COLO668 (cell line): ENCODE data around the gene SVEP1.

Experiments used
- DNase-seq: peaks from one replicate; lab custom pipeline; 2025; ENCODE audit not compliant: unreplicated experiment; lab: John Stamatoyannopoulos, UW

The SVEP1 gene

DNA sequence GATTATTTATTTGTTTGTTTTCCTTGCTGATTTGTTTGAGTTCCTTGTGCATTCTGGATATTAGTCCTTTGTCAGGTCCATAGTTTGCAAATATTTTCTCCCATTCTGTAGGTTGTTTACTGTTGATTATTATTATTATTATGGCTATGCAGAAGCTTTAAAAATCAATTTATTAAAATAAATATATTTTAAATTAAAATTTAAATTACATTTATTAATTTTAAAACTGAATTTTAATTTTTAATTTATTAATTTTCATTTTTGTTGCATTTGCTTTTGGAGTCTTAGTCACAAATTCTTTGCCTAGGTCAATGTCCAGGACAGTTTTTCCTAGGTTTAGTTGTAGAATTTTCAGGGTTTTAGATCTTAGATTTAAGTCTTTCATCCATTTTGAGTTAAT lies 50.9 kb downstream of the SVEP1 start:
- DNase-seq: no peak

GRCh38 chr9:110526426-110526825 lies 53.1 kb downstream of the SVEP1 start:
- no peak for DNase-seq

DNA sequence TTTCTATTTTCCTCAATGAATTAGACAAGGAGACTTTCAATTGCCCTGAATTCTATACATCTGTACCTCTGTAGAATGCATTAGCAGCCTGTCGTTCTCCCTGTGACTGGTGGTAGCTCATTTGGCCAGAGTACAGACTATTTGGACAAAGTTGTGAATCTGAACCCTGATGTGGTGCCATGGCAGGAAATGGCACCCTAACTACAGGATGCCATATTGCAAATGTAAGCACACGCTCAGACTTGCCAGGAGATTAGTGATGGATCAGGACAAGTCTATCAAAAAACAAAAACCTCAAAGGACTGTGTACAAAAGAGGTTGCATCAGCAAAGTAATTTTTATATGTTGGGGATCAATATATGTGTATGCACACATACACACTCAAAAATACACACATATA lies 58.3 kb downstream of the SVEP1 start:
- DNase-seq: no peak

GRCh38 chr9:110520120-110520701 lies 59.3 kb downstream of the SVEP1 start:
- no peak for DNase-seq

DNA sequence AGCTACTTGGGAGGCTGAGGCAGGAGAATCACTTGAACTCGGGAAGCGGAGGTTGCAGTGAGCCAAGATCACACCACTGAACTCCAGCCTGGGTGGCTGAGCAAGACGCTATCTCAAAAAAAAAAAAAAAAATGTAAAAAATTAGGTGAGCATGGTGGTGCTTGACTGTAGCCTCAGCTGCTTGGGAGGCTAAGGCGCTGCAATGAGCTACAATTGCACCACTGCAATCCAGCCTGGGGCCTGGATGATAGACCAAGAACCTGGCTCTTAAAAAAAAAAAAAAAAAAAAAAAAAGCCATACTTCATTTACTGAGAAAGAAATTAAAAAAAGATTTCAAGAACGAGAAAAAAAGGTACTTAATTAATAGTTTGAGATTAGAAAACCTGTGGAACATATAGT lies 62.1 kb downstream of the SVEP1 start:
- DNase-seq: no peak

DNA sequence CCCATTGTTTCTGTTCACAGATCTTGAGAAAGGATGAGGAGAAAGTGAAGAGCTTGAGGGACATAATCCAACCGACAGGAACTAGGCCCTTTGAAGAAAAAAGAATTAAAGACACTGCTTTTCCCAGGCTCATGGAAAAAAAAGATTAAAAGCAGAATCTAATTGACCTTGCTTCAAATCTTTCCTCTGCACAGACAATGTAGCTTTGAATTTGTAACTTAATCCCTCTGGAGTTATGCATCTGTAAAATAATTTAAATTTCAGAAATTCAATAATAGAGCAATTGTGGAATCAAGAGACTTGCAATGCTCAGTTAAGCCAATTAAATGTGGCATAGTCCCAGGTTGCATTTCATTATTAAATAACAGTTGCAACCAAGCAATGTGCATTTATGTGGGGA lies 64.6 kb downstream of the SVEP1 start:
- DNase-seq: no peak

GRCh38 chr9:110512817-110513216 lies 66.7 kb downstream of the SVEP1 start:
- DNase-seq: no peak

DNA sequence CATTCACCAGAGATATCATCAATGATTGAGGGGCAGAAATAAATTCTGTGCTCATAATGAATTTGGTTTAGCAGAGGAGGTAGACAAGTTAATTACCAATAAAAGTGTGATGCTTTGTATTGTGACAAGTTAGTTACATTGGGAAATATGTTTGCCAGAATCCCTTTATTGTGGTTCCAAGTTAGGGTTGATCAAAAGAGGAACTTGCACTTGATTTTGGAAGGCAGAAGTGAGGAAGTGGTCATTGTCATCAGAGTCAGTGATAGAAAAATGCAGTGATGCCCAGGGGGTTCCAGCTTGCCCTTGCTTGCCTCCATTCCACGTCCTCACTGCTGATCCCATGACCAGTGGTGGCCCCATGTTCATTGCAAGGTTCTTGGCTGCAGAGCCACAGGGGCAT lies 69.7 kb downstream of the SVEP1 start:
- no peak for DNase-seq

DNA sequence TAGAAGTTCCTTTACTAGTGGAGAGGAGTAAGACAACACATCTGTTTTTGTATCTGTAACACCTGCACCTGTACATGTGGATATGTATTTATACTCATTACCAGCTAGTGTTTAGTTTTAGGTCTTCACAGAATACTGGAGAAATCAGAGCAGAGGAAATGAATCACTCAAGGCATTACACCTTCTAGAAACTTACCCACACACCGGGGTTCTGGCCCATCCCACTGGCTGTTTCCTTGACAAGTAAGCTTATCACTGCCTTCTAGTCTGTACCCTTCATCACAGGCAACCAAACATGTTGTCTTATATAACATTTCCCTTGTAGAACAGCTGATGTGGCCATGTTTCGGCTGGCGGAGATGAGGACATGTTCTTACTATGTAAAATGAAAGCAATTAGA lies 76.7 kb downstream of the SVEP1 start:
- DNase-seq: no peak

- DNase-seq: no peak
These were observed 79.9 kb downstream of the SVEP1 start for GRCh38 chr9:110499608-110500007.

DNA sequence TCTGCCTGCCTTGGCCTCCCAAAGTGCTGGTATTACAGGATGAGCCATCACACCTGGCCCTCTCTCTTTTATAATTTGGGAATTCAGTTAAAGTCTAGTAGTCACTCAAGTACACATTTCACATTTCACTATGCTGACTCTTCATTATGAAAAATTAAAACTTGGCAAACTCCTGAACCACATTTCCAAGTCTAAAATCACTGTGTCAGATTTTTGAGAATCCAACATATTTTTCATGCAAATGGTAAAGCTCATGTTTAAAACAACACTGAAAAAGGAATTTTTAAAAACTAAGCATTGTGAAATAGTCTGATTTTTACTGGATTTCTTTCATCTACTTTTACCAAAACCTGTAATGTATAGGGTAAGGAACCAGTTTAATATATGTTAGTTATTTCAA lies 92.3 kb downstream of the SVEP1 start:
- DNase-seq: no peak

DNA sequence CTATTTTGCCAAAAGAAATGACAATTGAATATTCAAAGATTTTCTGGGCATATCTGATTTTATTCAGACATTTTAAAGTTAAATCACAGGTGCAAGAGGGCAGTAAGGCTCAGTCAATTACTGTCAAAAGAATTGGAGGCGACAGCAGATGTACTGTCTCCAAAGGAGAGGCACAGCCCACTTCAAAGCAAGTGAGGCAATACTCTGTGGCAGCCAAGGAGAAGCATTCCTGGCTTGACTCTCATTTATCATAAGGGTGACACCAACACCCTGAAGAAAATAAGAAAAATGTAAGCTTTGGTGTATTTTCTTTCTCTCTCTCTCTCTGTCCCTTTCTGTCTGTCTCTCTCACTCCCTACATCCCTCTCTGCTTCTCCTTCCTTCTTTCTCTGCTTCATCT lies 93.3 kb downstream of the SVEP1 start:
- no peak for DNase-seq

GRCh38 chr9:110479481-110479880 lies 100.1 kb downstream of the SVEP1 start:
- DNase-seq: no peak

- no peak for DNase-seq
These were observed 103.3 kb downstream of the SVEP1 start for GRCh38 chr9:110476251-110476650.

- DNase-seq: no peak
These were observed 107.4 kb downstream of the SVEP1 start for GRCh38 chr9:110472111-110472510.

DNA sequence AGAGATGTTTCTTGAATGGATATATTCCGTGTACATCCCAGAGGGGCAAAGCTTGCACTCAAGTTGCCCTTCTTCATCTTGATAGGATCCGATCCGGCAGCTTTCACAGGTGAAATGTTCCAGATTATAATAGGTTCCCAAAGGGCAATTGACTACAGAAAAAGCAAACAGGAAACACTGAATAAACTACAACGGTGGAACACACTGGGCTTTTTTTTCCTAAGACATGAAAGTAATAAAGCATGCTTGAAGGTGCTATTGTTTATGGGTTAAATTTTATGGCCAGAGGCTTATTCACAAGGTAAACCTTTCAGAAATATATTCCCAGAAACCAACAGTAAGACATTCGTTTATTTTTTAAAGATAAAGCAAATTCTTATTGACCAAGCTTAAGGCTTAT lies 110.6 kb downstream of the SVEP1 start:
- no peak for DNase-seq

DNA sequence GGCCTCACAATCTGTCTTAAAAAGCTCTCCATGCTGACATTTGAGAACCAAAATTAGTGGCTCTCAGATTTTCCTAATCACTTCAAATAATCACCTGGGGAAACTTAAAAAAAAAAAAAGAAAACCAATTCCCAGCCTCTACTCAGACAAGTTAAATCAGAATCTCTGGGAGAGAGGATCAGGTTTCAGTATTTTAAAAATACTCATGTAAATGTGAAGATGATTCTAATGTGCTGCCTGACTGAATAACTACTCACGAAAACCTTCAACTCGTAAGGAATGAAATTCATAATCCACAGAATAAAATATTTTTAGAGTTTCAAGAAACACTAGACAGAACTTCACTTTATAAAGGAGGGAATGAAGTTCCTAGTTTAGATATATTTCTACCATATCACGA lies 114.4 kb downstream of the SVEP1 start:
- DNase-seq: no peak

DNA sequence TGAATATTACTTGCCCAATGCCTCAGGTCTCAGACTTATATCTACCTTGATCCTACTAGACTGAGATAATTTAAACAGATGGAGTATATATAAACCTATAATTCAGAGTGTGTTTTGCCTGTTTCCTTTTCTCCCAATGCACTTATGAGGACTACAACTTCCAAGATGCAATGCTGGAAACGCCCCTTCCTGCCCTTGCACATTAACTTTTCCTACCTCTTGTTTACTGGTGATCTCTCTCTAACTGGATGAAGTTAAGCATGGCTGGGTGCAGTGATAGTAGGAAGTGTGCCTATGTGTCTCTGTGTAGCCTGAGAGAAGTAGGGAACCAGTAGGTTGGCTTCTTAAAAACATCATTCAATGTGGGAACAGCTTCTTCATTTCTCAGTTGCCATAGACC lies 115.2 kb downstream of the SVEP1 start:
- DNase-seq: no peak

GRCh38 chr9:110463499-110463898 lies 116.0 kb downstream of the SVEP1 start:
- DNase-seq: no peak

DNA sequence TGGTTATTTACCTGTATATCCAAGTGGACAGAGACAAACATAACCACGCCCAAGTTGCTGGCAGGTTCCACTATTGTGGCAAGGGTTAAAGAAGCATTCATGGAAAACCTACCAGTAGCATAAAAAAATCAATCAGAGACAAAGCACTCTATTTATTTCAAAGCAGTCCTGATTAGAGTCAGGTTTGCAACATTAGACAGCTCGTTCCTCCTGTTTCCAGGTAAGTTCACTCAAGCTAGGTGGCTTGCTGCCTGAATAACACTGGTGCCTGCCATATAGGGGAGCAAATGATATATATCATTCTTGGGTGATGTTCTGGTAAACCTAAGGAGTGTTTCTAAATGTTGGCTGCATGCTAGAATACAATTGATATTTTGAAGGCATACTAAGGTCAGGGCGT lies 122.3 kb downstream of the SVEP1 start:
- DNase-seq: no peak

DNA sequence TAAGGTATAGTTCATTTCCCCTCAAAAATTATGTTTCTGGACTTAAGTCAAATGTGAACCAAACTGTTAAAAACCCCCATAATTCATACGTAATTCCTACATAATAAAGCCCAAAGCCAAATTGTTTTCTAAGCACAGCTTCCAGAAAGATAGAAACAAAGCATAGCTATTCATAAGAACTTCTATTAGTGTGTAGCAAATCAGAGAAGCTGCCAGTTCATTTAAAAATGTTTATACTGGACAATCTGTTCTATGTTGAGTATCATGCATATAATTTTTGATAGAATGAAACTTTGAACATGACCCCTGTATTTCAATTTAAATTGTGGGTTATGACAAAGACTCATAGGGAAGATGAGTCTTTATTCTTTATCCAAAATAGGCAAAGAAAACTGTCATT lies 122.9 kb downstream of the SVEP1 start:
- DNase-seq: no peak

- peak; percentile 10 for DNase-seq
These were observed 123.7 kb downstream of the SVEP1 start for GRCh38 chr9:110455860-110456259.

DNA sequence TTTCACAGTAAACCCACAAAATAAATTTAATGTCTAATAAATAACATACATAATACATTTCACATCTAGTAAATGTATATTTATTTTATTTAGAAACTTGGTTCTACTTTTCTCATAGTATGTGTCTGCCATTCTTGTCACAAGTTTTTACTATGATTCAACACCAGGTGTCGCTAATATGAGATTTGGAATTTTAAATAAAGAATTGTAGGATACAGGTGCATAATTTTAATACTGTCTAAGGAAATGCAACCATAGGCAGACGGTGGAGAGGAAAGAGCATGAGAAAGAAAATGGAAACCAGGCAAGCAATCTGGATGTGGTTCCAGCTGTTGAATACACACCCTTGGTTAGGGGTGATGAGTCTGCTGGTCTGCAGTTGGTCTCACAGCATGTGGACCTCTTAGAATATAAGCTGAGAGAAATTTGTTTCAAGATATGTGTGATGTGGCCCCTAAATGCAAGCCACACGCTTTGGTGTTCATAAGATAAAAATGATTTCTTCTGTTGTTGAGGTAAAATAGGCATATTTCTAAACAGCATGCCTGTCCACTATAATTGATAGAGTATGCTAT lies 127.2 kb downstream of the SVEP1 start:
- DNase-seq: no peak
